H4 (cell line): Measurements from ENCODE around the gene TMTC1. TPM values are rescaled to one million over a fixed set of nuclear protein-coding genes. Genes with fewer than 3 reads are reported as not detected.
"Not testable (repeated sequence)": the region's sequence is repeated elsewhere in the genome, so short reads cannot be mapped to it uniquely, and the experiment has no call there.

ENCODE experiments used
- DNase-seq: peaks from one replicate; pipeline ENCODE4 v3.0.0-alpha.2; 2015; ENCODE audit warnings: low spot score
- total RNA-seq: library from RNA; depleted of rRNA; stranded (reverse); fragments of >200 nt; shearing (Covaris generic); gene quantifications from 2 replicates; pipeline ENCODE4 v1.2.3, GENCODE V29; 2014

TMTC1 gene
- total RNA-seq, 1 experiment from 2014 or later: 14.0 TPM

- DNase-seq: no peak
Measured at GRCh38 chr12:29672580-29672979, 111.2 kb downstream of the TMTC1 start.

DNA sequence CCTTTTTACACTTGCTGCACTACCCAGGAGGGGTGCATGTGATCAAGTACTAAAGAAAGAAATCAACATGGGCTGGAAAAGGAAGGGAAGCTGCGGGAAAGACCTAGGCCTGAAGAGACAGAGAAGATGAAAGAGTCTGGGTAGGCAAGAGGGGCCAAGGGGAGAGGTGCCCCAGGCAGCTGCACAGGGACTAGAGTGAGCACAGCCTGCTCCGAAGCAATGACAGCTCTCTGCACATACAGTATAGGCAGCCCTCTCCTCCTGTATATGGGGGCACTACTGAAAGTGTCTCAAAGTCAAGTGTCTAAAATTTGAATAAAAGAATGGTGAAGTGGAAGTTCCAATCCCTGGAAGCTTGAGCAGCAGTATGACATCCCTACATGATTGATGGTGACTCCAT, 112.0 kb downstream of the TMTC1 start:
- no peak for DNase-seq

GRCh38 chr12:29667011-29667410, 116.7 kb downstream of the TMTC1 start:
- no peak for DNase-seq

GRCh38 chr12:29665107-29665506, 118.6 kb downstream of the TMTC1 start:
- DNase-seq: no peak

DNA sequence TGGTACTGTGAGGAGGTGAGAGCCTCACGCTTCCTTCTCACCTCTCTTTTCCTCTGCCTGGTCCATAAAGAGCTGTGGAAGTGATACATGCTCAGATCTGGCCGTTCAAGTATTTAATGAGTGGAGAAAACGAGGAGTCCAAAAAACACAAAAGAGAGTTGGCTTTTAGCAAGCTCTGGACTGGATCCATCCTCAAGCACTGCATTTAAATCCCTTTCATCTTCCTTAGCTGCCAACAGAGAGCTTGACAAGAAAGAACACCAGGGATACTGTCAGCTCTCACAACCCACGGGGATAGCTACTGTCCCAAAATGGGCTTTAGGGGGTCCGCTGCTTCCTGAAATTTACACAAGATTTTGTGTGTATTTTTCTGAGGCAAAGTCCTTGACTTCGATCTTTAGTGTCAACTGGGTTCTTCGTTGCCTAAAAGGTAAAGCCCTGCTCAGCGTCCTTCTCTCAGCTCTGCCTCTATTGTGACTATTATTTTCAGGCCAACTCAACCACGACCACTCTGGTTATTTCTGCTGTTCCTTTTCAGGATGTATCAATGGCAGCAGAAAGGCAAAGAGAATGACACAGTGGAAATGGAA, 120.9 kb downstream of the TMTC1 start:
- no peak for DNase-seq

- no peak for DNase-seq
Measured at GRCh38 chr12:29660847-29661246, 122.9 kb downstream of the TMTC1 start.

- DNase-seq: no peak
Measured at GRCh38 chr12:29656762-29657538, 126.8 kb downstream of the TMTC1 start.

- no peak for DNase-seq
Measured at GRCh38 chr12:29655861-29656260, 127.9 kb downstream of the TMTC1 start.

- DNase-seq: no peak
Measured at GRCh38 chr12:29653286-29653685, 130.5 kb downstream of the TMTC1 start.

GRCh38 chr12:29650371-29650770, 133.4 kb downstream of the TMTC1 start:
- no peak for DNase-seq

DNA sequence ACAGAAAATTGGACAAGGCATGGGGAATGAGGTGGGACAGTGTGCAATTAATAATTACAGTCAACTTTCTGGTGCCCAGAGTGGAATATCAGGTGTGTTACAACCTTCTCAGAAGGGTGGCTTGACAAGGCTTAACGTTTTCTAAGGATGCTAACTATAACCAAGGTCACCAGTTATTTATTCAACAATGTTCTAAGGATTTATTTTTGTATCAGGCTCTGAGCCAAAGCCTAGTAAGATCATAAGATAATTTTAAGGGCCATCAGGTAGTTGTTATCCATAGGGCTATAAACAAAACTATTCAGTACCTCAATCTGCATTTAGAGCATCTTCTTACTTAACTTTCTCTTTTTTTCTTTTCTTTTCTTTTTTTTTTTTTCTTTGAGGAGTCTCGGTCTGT, 134.0 kb downstream of the TMTC1 start:
- DNase-seq: no peak

GRCh38 chr12:29644536-29645162, 139.1 kb downstream of the TMTC1 start:
- no peak for DNase-seq

DNA sequence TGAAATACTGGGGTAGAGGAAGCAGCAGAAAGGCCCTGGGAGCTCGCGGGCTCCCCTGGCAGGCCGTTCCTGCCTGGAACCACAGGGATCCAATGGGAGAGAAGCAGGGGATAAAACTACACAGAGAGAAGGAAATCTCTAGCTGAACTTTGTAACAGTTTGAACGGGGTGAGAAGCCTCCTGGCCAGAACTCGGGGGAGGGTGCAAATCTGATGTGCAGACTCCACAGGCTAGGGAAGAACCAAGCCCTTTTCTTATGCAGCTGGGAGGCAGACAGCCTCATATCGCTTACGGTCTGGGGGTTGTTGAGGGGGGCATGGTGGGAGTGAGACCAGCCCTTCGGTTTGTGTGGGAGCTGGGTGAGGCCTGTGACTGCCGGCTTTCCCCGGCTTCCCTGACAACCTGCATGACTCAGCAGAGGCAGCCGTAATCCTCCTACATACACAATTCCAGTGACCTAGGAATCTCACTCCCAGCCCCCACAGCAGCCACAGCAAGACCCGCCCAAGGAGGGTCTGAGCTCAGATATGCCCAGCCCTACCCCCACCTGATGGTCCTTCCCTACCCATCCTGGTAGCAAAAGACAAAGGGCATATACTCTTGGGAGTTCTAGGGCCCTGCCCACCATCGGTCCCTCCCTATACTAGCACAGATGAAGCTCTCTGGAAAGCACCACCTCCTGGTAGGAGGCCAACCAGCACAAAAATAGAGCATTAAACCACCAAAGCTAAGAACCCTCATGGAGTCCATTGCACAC, 143.0 kb downstream of the TMTC1 start:
- DNase-seq: peak; percentile 91

GRCh38 chr12:29639893-29640495, 143.7 kb downstream of the TMTC1 start:
- DNase-seq: no peak

DNA sequence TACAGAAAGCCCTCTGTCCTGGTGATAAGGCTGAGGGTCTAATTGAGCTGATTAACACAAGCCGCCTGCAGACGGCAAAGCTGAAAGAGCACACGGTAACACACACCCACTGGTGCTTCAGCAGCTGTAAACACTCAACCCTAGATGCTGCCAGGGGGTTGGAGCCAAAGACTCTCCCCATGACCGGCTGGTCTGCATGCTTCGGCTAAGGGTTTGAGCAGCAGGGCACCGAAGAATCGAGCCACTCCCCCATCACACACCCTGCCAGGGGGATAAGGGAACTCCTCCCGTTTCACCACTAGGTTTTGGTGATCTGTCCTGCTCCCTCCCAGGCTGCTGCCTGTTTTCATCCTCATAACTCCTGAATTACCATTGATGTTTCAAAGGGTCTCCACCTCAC, 145.2 kb downstream of the TMTC1 start:
- no peak for DNase-seq

- no peak for DNase-seq
Measured at GRCh38 chr12:29634057-29634456, 149.7 kb downstream of the TMTC1 start.

DNA sequence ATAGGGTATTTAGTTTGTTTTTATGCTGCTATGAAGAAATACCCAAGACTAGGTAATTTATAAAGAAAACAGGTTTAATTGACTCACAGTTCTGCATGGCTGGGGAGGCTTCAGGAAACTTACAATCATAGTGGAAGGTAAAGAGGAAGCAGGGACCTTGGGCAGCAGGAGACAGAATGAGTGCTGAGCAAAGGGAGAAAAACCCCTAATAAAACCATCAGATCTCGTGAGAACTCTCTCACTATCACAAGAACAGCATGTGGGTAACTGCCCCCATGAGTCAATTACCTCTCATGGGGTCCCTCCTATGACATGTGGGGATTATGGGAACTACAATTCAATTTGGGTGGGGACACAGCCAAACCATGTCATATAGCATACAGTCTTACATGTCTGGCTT, 153.6 kb downstream of the TMTC1 start:
- DNase-seq: not testable (repeated sequence)

DNA sequence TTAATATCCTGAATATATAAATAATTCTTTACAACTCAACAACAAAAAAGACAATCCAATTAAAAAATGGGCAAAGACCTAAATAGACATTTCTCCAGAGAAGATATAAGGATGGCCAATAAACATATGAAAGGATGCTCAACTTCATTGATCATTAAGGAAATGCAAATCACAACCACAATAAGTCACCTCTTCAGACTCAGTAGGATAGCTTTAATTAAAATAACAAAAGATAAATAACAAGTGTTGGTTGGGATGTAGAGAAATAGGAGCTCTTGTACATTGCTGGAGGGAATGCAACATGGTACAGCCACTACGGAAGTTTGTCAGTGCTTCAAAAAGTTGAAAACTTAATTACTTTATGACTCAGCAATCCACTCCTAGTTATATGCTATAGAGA, 156.5 kb downstream of the TMTC1 start:
- DNase-seq: no peak

- DNase-seq: no peak
Measured at GRCh38 chr12:29625359-29625953, 158.3 kb downstream of the TMTC1 start.

- no peak for DNase-seq
Measured at GRCh38 chr12:29622251-29622650, 161.5 kb downstream of the TMTC1 start.

- DNase-seq: no peak
Measured at GRCh38 chr12:29620030-29620429, 163.7 kb downstream of the TMTC1 start.

GRCh38 chr12:29617407-29617803, 166.3 kb downstream of the TMTC1 start:
- no peak for DNase-seq
